Measurements from ENCODE around the gene DNPEP.

GRCh38 chr2:219384083-219384713, 3.5 kb downstream of the DNPEP start:
- no peak for TF ChIP-seq ZNF70 (CRISPR knock-in tag; IDR thresholded peaks at IDR 0.05)
- TF ChIP-seq ZNF565 (CRISPR knock-in tag; conservative IDR thresholded peaks at IDR 0.05; ENCODE audit: low read depth): no peak
- TF ChIP-seq, protein P1, sequence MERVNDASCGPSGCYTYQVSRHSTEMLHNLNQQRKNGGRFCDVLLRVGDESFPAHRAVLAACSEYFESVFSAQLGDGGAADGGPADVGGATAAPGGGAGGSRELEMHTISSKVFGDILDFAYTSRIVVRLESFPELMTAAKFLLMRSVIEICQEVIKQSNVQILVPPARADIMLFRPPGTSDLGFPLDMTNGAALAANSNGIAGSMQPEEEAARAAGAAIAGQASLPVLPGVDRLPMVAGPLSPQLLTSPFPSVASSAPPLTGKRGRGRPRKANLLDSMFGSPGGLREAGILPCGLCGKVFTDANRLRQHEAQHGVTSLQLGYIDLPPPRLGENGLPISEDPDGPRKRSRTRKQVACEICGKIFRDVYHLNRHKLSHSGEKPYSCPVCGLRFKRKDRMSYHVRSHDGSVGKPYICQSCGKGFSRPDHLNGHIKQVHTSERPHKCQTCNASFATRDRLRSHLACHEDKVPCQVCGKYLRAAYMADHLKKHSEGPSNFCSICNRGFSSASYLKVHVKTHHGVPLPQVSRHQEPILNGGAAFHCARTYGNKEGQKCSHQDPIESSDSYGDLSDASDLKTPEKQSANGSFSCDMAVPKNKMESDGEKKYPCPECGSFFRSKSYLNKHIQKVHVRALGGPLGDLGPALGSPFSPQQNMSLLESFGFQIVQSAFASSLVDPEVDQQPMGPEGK (CRISPR knock-in tag; IDR thresholded peaks at IDR 0.05; ENCODE audit: borderline replicate concordance): no peak
- no peak for TF ChIP-seq CSDC2 (CRISPR knock-in tag; IDR thresholded peaks at IDR 0.05)
- TF ChIP-seq ESRRG (CRISPR knock-in tag; IDR thresholded peaks at IDR 0.05): no peak
- TF ChIP-seq SNAI2 (CRISPR knock-in tag; IDR thresholded peaks at IDR 0.05): no peak
- no peak for TF ChIP-seq OSR1 (CRISPR knock-in tag; IDR thresholded peaks at IDR 0.05)
- TF ChIP-seq ISL1 (CRISPR knock-in tag; IDR thresholded peaks at IDR 0.05): no peak

Measured in SK-N-SH treated with all-trans-retinoic acid at 6 μM for 48 hours (cell line).